ENCODE data around the gene ADPRM.

- TF ChIP-seq CTCF (IDR thresholded peaks at IDR 0.05 in 4 of 5, conservative IDR thresholded peaks at IDR 0.05 in 1 of 5) (no peak), POLR2A (IDR thresholded peaks at IDR 0.05) (no peak)
Measured at GRCh38 chr17:10741416-10742135, 44.2 kb downstream of the ADPRM start.

Data from gastrocnemius medialis (tissue), 4 donors.